Adrenal gland (tissue), 12 donors: ENCODE measurements around the gene VEGFA. TPM values are rescaled to one million over a fixed set of nuclear protein-coding genes. Genes with fewer than 3 reads are reported as not detected.

Experiments used
- DNase-seq, 7 donors: peaks; one replicate each; pipeline ENCODE4 v3.0.0-alpha.2; 2019 to 2020
- H3K27ac ChIP-seq, 5 donors: fragments of 200-600 bp; sonication (generic) in 4 of 5; 1 replicate in 3 of 5; 2 replicates in 2 of 5; pipeline versions ENCODE4 v1.5.1 to v1.8.0; 2016 to 2020; ENCODE audit warnings: mild to moderate bottlenecking in 1 of 5
- H3K27me3 ChIP-seq: fragments of 200-600 bp; 2 replicates; pipeline ENCODE4 v1.8.0; 2021
- H3K36me3 ChIP-seq, 2 donors: fragments of 200-600 bp; replicated peaks in 1 of 2; 1 replicate in 1 of 2; 2 replicates in 1 of 2; pipeline versions ENCODE4 v1.5.1 to v1.8.0; 2018 to 2022
- H3K4me1 ChIP-seq, 2 donors: fragments of 200-600 bp; replicated peaks in 1 of 2; 1 replicate in 1 of 2; 2 replicates in 1 of 2; pipeline versions ENCODE4 v1.5.1 to v1.8.0; 2018 to 2021
- H3K4me3 ChIP-seq, 4 donors: fragments of 200-600 bp; sonication (generic) in 3 of 4; one replicate each; pipeline ENCODE4 v1.5.1; 2016 to 2018
- H3K9me3 ChIP-seq, 3 donors: fragments of 200-600 bp; sonication (generic) in 1 of 3; replicated peaks in 1 of 3; 1 replicate in 2 of 3; 2 replicates in 1 of 3; pipeline versions ENCODE4 v1.5.1 to v1.8.0; 2016 to 2021
- CTCF ChIP-seq, 6 experiments: fragments of 450-650 bp in 4 of 6; fragments of 200-600 bp in 2 of 6; sonication (generic) in 1 of 6; IDR thresholded peaks; 1 replicate in 5 of 6; 2 replicates in 1 of 6; pipeline versions ENCODE4 v1.5.1 to v1.8.0; 2016 to 2021; ENCODE audit warnings: antibody characterized with exemption in 6 of 6, mild to moderate bottlenecking in 2 of 6, moderate library complexity in 1 of 6
- POLR2A ChIP-seq, 2 donors: fragments of 450-650 bp; IDR thresholded peaks; one replicate each; pipeline ENCODE4 v1.6.1; 2017; ENCODE audit warnings: antibody characterized with exemption in 2 of 2, mild to moderate bottlenecking in 2 of 2, moderate library complexity in 1 of 2
- WGBS, 4 donors: extraction: QIAGEN DNeasy Blood & Tissue Kit in 2 of 4; methylation state at CpG; one replicate each; pipeline versions ENCODE4 v1.1.5 to v1.1.7; 2013 to 2017; 5-methylcytosine and 5-hydroxymethylcytosine counted together
- intact Hi-C, 2 donors: fragments of 100-400 bp; cut with DNase I; formaldehyde crosslinking; loops; one replicate each; pipeline versions ENCODE4 v1.14.1 to v1.15.0; 2022 to 2023
- polyA plus RNA-seq, 3 donors: library from polyadenylated mRNA; stranded (reverse); fragments of 200-250 nt in 2 of 3; fragments of 350-450 nt in 1 of 3; fragmentation: Illumina TruSeq in 1 of 3; extraction: RNeasy Lipid Tissue Mini Kit (QIAGEN cat#74804) in 1 of 3; gene quantifications; one replicate each; pipeline ENCODE4 v1.2.3, GENCODE V29; 2013 to 2014
- total RNA-seq, 9 donors: library from RNA; depleted of rRNA in 4 of 9; stranded (reverse); fragments of >200 nt in 4 of 9; fragments of 120-200 nt in 1 of 9; fragmentation: NEBNext Ultra II Directional in 1 of 9; extraction: Animal tissue kit (Norgen Biotek cat#: 25700) in 1 of 9; gene quantifications; one replicate each; pipeline versions ENCODE4 v1.1.0 to v1.2.4, GENCODE V29; 2013 to 2023
- donor health status: healthy with polysubstance abuse.
- donor health status: Bipolar disorder and iron deficiency.
- donor health status: DM: yes; HTN: yes; CAD: no.
- donor health status: DM: no; HTN: no; CAD: no.
- donor health status: DM: no; HTN: no; CAD: no.
- donor health status: DM: yes; HTN: yes; CAD: no.

VEGFA gene
- total and polyA plus RNA-seq, 12 donors = 31.5 to 343 (median 101) TPM

GRCh38 chr6:43831191-43831590, 61.2 kb downstream of the VEGFA start:
- no peaks in the 10 kb centered on the region for H3K27me3 ChIP-seq
- intact Hi-C loops = no loop called here

GRCh38 chr6:43833223-43833995, 63.4 kb downstream of the VEGFA start:
- Histone ChIP-seq H3K36me3 (no peaks in the 10 kb centered on the region), H3K27me3 (no peaks in the 10 kb centered on the region), H3K9me3 (no peaks in the 10 kb centered on the region), H3K4me1 (peaks cover 5 to 10% of the 10 kb centered on the region in 2 donors), H3K4me3 (no peak overlapping the region), H3K27ac (no peak overlapping the region)
- intact Hi-C loops = no loop called here
- no peak for TF ChIP-seq POLR2A (IDR thresholded peaks at IDR 0.05)
- no peak for TF ChIP-seq CTCF (IDR thresholded peaks at IDR 0.05)
- peak in 3 of 7 donors; percentile 35 to 49 (median 48) for DNase-seq
- 88 to 96% (median 90%) methylated on average over 3 to 7 of the region's 7 CpGs for WGBS, 4 donors

More at GRCh38 chr6:43831191-43831590, 61.2 kb downstream of the VEGFA start:
- Histone ChIP-seq H3K27ac (no peak overlapping the region), H3K4me1 (peaks cover 0 to 9% of the 10 kb centered on the region in 2 donors), H3K9me3 (no peaks in the 10 kb centered on the region), H3K4me3 (no peak overlapping the region), H3K36me3 (no peaks in the 10 kb centered on the region)
- DNase-seq = no peak
- WGBS, 4 donors = 80 to 98% (median 83%) methylated on average over 3 of the region's 3 CpGs
- TF ChIP-seq POLR2A (IDR thresholded peaks at IDR 0.05) (no peak), CTCF (IDR thresholded peaks at IDR 0.05) (no peak)

GRCh38 chr6:43833996-43834390, 64.0 kb downstream of the VEGFA start:
- Histone ChIP-seq H3K4me1 (peaks cover 6 to 16% of the 10 kb centered on the region in 2 donors), H3K36me3 (no peaks in the 10 kb centered on the region), H3K4me3 (no peak overlapping the region), H3K27me3 (no peaks in the 10 kb centered on the region), H3K27ac (no peak overlapping the region), H3K9me3 (no peaks in the 10 kb centered on the region)
- WGBS, 4 donors = 89 to 94% (median 91%) methylated on average over 9 of the region's 9 CpGs
- no peak for DNase-seq
- intact Hi-C loops = no loop called here
- no peak for TF ChIP-seq POLR2A (IDR thresholded peaks at IDR 0.05)

- Histone ChIP-seq H3K4me3 (no peak overlapping the region), H3K27me3 (no peaks in the 10 kb centered on the region), H3K4me1 (peaks cover 6 to 16% of the 10 kb centered on the region in 2 donors), H3K27ac (no peak overlapping the region), H3K9me3 (no peaks in the 10 kb centered on the region), H3K36me3 (no peaks in the 10 kb centered on the region)
- no peak for TF ChIP-seq POLR2A (IDR thresholded peaks at IDR 0.05)
- WGBS, 4 donors = 68 to 92% (median 85%) methylated on average over 2 to 5 of the region's 5 CpGs
- no peak for DNase-seq
- intact Hi-C loops = loop anchor here in 1 of 2 donors (5.0 kb wide), 1 partner anchor 62 kb away; the partner anchor contains the start of gene VEGFA
Measured at GRCh38 chr6:43834528-43835155, 64.6 kb downstream of the VEGFA start.

- H3K4me1 ChIP-seq = peaks cover 6 to 16% of the 10 kb centered on the region in 2 donors
- DNase-seq = no peak
- H3K9me3 ChIP-seq = no peaks in the 10 kb centered on the region
- TF ChIP-seq POLR2A (IDR thresholded peaks at IDR 0.05) = no peak
- no peak for TF ChIP-seq CTCF (IDR thresholded peaks at IDR 0.05)
- intact Hi-C loops = loop anchor here in 1 of 2 donors (5.0 kb wide), 1 partner anchor 64 kb away; the partner anchor contains the start of gene VEGFA
- H3K27ac ChIP-seq = no peak overlapping the region
- no peaks in the 10 kb centered on the region for H3K27me3 ChIP-seq
- no peak overlapping the region for H3K4me3 ChIP-seq
- 85 to 92% (median 88%) methylated on average over 3 to 8 of the region's 8 CpGs for WGBS, 4 donors
- H3K36me3 ChIP-seq = no peaks in the 10 kb centered on the region
Measured at GRCh38 chr6:43835872-43836419, 65.9 kb downstream of the VEGFA start.
